AG10803 (cell line): Measurements from ENCODE around the gene ECEL1.

Experiments used
- DNase-seq: peaks from one replicate; pipeline ENCODE4 v3.0.0; 2010; ENCODE audit warnings: low read depth
- H3K4me3 ChIP-seq: 2 replicates; pipeline ENCODE4 v1.5.1; 2011; ENCODE audit warnings: mild to moderate bottlenecking, low read length, control low read depth
- CTCF ChIP-seq: conservative IDR thresholded peaks from 2 replicates; pipeline ENCODE4 v1.5.1; 2011; ENCODE audit warnings: mild to moderate bottlenecking, low read length, control low read depth, inconsistent platforms

ECEL1 gene

GRCh38 chr2:232438951-232439757, 48.5 kb downstream of the ECEL1 start:
- no peak overlapping the region for H3K4me3 ChIP-seq
- no peak for DNase-seq
- peak; percentile 30; the same call in 1 of the 2 replicates for TF ChIP-seq CTCF

- DNase-seq: no peak
- TF ChIP-seq CTCF: no peak
- no peak overlapping the region for H3K4me3 ChIP-seq
Measured at GRCh38 chr2:232438091-232438490, 49.5 kb downstream of the ECEL1 start.

- H3K4me3 ChIP-seq: no peak overlapping the region
- DNase-seq: no peak
- no peak for TF ChIP-seq CTCF
Measured at GRCh38 chr2:232437195-232437571, 50.5 kb downstream of the ECEL1 start.

- TF ChIP-seq CTCF: no peak
- no peak for DNase-seq
- no peak overlapping the region for H3K4me3 ChIP-seq
Measured at GRCh38 chr2:232436381-232437194, 51.0 kb downstream of the ECEL1 start.

GRCh38 chr2:232435805-232436204, 51.8 kb downstream of the ECEL1 start:
- no peak overlapping the region for H3K4me3 ChIP-seq
- DNase-seq: no peak
- TF ChIP-seq CTCF: no peak

GRCh38 chr2:232435375-232435648, 52.3 kb downstream of the ECEL1 start:
- no peak overlapping the region for H3K4me3 ChIP-seq
- TF ChIP-seq CTCF: no peak
- no peak for DNase-seq
